Cardiac fibroblast (primary cell): ENCODE measurements around the gene SHISA6.

Source experiments
- DNase-seq, 2 donors: peaks; one replicate each; pipeline versions ENCODE4 v3.0.0 to v3.0.0-alpha.2; 2010; ENCODE audit warnings: low read depth in 2 of 2
- H3K4me3 ChIP-seq, 2 donors: replicated peaks in 1 of 2; 1 replicate in 1 of 2; 2 replicates in 1 of 2; pipeline ENCODE4 v1.5.1; 2011; ENCODE audit warnings: low read depth in 2 of 2, low read length in 2 of 2, mild to moderate bottlenecking in 2 of 2, moderate library complexity in 1 of 2
- TF ChIP-seq, protein P1 (sequence below): IDR thresholded peaks from one replicate; pipeline ENCODE4 v1.5.1; 2011; ENCODE audit warnings: low read depth, mild to moderate bottlenecking, low read length, inconsistent platforms

The SHISA6 gene

GRCh38 chr17:11349106-11349505 lies 108.1 kb downstream of the SHISA6 start:
- DNase-seq: no peak
- no peak overlapping the region for H3K4me3 ChIP-seq
- TF ChIP-seq, protein P1, sequence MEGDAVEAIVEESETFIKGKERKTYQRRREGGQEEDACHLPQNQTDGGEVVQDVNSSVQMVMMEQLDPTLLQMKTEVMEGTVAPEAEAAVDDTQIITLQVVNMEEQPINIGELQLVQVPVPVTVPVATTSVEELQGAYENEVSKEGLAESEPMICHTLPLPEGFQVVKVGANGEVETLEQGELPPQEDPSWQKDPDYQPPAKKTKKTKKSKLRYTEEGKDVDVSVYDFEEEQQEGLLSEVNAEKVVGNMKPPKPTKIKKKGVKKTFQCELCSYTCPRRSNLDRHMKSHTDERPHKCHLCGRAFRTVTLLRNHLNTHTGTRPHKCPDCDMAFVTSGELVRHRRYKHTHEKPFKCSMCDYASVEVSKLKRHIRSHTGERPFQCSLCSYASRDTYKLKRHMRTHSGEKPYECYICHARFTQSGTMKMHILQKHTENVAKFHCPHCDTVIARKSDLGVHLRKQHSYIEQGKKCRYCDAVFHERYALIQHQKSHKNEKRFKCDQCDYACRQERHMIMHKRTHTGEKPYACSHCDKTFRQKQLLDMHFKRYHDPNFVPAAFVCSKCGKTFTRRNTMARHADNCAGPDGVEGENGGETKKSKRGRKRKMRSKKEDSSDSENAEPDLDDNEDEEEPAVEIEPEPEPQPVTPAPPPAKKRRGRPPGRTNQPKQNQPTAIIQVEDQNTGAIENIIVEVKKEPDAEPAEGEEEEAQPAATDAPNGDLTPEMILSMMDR: no peak

GRCh38 chr17:11351479-11351878 lies 110.5 kb downstream of the SHISA6 start:
- no peak for DNase-seq
- H3K4me3 ChIP-seq: no peak overlapping the region
- TF ChIP-seq, protein P1: no peak

DNA sequence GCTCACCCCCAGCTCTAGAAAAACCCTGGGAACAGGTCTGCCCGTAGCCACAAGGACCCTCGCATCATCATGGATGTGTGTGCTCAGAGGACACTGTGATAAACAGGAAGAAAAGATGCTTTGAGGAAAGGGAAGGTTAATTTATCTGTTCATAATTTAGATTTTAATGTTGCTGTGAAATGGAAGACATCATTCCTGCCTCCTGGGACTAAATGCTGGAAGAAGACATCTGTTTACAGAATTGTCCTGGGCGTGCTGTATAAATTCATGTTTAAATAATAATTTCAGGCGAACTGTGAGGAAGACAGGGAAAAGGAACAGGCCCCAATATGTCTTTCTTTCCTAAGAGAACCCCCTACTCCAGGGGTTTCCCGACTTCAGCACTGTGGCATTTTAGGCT lies 112.6 kb downstream of the SHISA6 start:
- DNase-seq: no peak
- TF ChIP-seq, protein P1: no peak
- no peak overlapping the region for H3K4me3 ChIP-seq

DNA sequence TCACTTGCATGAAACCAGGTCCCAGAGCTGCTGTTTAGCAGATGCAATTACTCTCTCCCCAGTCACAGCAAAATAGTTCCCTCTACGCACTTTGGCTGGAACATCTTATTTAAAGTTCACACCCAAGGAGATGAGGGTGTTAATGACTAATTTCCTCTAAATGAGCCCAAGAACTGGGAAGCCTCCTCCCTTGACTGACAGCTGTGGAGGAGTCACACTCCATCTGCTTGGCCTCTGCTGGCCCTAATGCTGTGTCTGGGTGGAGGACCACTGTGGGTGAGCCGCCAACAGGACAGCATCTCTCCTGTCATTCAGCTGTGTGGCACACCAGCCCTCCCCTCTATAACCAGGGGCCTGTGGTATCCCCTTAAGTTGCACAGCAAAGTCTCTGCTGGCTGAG lies 115.4 kb downstream of the SHISA6 start:
- no peak for DNase-seq
- TF ChIP-seq, protein P1: no peak
- H3K4me3 ChIP-seq: no peak overlapping the region

GRCh38 chr17:11363565-11364117 lies 122.6 kb downstream of the SHISA6 start:
- H3K4me3 ChIP-seq: no peak overlapping the region
- DNase-seq: no peak
- TF ChIP-seq, protein P1: no peak

DNA sequence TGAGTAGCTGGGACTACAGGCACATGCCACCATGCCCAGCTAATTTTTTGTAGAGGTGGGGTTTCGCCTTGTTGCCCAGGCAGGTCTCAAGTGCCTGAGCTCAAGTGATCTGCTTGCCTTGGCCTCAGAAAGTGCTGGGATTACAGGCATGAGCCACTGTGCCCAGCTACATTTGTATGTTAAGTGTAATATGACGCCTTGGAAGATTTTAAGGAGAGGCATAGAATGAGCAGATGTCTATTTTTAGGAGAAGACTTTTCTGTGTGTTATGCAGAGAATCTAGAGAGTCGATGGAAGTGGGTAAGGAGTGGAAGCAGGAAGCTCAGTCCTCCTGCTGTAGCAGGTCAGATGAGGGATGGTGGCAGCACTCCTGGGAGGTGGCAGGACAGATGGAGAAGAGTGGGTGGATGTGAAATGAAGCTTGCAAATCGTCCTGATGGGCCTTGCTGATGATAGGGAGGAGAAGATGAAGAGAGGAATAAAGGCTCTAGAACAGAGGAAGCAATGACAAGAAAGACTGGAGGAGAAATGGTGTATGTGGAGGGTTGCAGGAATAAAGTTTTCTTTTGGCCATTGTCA lies 125.3 kb downstream of the SHISA6 start:
- TF ChIP-seq, protein P1: no peak
- no peak overlapping the region for H3K4me3 ChIP-seq
- no peak for DNase-seq

- no peak for DNase-seq
- no peak overlapping the region for H3K4me3 ChIP-seq
- TF ChIP-seq, protein P1: no peak
Measured at GRCh38 chr17:11369575-11369974, 128.6 kb downstream of the SHISA6 start.
